Osteoblast (primary cell): ENCODE data around the gene CASKIN1. TPM values are rescaled to one million over a fixed set of nuclear protein-coding genes. Genes with fewer than 3 reads are reported as not detected.

Experiments used
- DNase-seq: peaks from one replicate; pipeline ENCODE4 v3.0.0; 2011; ENCODE audit warnings: low spot score, mixed read lengths; ENCODE audit not compliant: insufficient read length; ENCODE audit errors: missing footprints
- H2AFZ ChIP-seq: 2 replicates; pipeline ENCODE4 v1.6.0; 2011; ENCODE audit warnings: mild to moderate bottlenecking, low read length
- H3K27ac ChIP-seq: 2 replicates; pipeline ENCODE4 v1.5.1; 2011; ENCODE audit warnings: mild to moderate bottlenecking, low read depth, low read length, moderate library complexity
- H3K27me3 ChIP-seq: 2 replicates; pipeline ENCODE4 v1.6.0; 2012; ENCODE audit warnings: mild to moderate bottlenecking, control low read depth, inconsistent platforms, low read length, moderate library complexity; ENCODE audit not compliant: insufficient read depth
- H3K36me3 ChIP-seq: 2 replicates; pipeline ENCODE4 v1.5.1; 2011; ENCODE audit warnings: mild to moderate bottlenecking, low read length, control low read depth, moderate library complexity; ENCODE audit not compliant: insufficient read depth
- H3K4me1 ChIP-seq: 2 replicates; pipeline ENCODE4 v1.5.1; 2011; ENCODE audit warnings: mild to moderate bottlenecking, low read length, control low read depth, moderate library complexity; ENCODE audit not compliant: insufficient read depth
- H3K4me2 ChIP-seq: 2 replicates; pipeline ENCODE4 v1.6.0; 2011; ENCODE audit warnings: mild to moderate bottlenecking, low read length; ENCODE audit not compliant: insufficient read depth
- H3K4me3 ChIP-seq: fragments of 200-600 bp; sonication (generic); 3 replicates; pipeline ENCODE4 v1.5.1; 2012; ENCODE audit warnings: mild to moderate bottlenecking, low read length, inconsistent platforms; ENCODE audit not compliant: insufficient read depth
- H3K79me2 ChIP-seq: 2 replicates; pipeline ENCODE4 v1.6.0; 2012; ENCODE audit warnings: mild to moderate bottlenecking, low read length, control low read depth, inconsistent platforms; ENCODE audit not compliant: insufficient read depth
- H3K9me3 ChIP-seq: 2 replicates; pipeline ENCODE4 v1.5.1; 2011; ENCODE audit warnings: low read depth, low read length, control low read depth
- H4K20me1 ChIP-seq: 2 replicates; pipeline ENCODE4 v1.6.0; 2012; ENCODE audit warnings: mild to moderate bottlenecking, low read length, control low read depth; ENCODE audit not compliant: insufficient read depth
- total RNA-seq: library from RNA; depleted of rRNA; stranded (reverse); fragments of >200 nt; gene quantifications from 2 replicates; pipeline ENCODE4 v1.2.3, GENCODE V29; 2012
- TF ChIP-seq, protein P1 (sequence below): IDR thresholded peaks from 2 replicates; pipeline ENCODE4 v1.5.1; 2011; ENCODE audit warnings: mild to moderate bottlenecking, low read depth, low read length, moderate library complexity; ENCODE audit errors: extremely low read depth

Gene CASKIN1
- total RNA-seq, 1 donor: not detected

DNA sequence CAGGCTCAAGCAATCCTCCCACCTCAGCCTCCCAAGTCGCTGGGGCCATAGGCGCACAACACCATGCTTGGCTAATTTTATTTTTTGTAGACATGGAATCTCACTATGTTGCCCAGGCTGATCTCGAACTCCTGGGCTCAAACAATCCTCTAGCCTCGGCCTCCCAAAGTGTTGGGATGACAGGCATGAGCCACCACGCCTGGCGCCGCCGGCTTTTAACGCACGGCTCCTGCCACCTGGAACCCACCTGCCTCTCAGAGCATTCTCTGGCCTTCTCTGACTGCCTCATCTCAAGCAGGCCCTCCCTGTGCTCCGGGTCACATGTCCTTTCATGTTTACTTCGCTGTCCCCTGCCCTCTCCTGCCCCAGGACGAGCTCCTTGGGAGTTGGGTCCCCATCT, 10.3 kb downstream of the CASKIN1 start:
- H4K20me1 ChIP-seq: no peaks in the 10 kb centered on the region
- no peak overlapping the region for H3K27ac ChIP-seq
- no peaks in the 10 kb centered on the region for H3K27me3 ChIP-seq
- no peak overlapping the region for H2AFZ ChIP-seq
- H3K79me2 ChIP-seq: no peaks in the 10 kb centered on the region
- H3K4me1 ChIP-seq: no peaks in the 10 kb centered on the region
- TF ChIP-seq, protein P1, sequence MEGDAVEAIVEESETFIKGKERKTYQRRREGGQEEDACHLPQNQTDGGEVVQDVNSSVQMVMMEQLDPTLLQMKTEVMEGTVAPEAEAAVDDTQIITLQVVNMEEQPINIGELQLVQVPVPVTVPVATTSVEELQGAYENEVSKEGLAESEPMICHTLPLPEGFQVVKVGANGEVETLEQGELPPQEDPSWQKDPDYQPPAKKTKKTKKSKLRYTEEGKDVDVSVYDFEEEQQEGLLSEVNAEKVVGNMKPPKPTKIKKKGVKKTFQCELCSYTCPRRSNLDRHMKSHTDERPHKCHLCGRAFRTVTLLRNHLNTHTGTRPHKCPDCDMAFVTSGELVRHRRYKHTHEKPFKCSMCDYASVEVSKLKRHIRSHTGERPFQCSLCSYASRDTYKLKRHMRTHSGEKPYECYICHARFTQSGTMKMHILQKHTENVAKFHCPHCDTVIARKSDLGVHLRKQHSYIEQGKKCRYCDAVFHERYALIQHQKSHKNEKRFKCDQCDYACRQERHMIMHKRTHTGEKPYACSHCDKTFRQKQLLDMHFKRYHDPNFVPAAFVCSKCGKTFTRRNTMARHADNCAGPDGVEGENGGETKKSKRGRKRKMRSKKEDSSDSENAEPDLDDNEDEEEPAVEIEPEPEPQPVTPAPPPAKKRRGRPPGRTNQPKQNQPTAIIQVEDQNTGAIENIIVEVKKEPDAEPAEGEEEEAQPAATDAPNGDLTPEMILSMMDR: no peak
- no peak overlapping the region for H3K4me2 ChIP-seq
- no peak for DNase-seq
- no peak overlapping the region for H3K4me3 ChIP-seq
- no peaks in the 10 kb centered on the region for H3K9me3 ChIP-seq
- no peaks in the 10 kb centered on the region for H3K36me3 ChIP-seq

DNA sequence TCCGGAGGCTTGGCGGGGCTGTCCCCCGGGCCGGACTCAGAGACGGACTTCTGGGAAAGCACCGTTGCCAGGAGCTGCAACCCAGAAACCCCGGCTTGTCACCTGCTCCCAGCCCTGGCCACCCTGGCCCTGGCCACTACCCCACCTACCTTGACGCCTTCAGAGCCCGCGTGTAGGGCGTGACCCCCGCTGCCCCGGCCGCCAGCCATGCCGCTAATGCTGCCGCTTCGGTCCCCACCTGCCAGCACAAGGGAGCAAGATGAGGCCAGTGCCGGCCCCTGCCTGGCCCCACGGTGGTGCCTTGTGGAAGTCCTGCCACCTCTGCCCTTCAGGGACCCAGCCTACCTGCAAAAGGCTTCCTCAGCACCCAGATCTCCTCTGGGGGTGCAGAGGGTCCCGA, 11.4 kb downstream of the CASKIN1 start:
- Histone ChIP-seq H4K20me1 (no peaks in the 10 kb centered on the region), H3K27ac (no peak overlapping the region), H2AFZ (no peak overlapping the region), H3K4me3 (no peak overlapping the region), H3K79me2 (no peaks in the 10 kb centered on the region), H3K9me3 (no peaks in the 10 kb centered on the region), H3K4me2 (no peak overlapping the region), H3K36me3 (no peaks in the 10 kb centered on the region), H3K27me3 (no peaks in the 10 kb centered on the region), H3K4me1 (no peaks in the 10 kb centered on the region)
- TF ChIP-seq, protein P1: no peak
- DNase-seq: no peak

DNA sequence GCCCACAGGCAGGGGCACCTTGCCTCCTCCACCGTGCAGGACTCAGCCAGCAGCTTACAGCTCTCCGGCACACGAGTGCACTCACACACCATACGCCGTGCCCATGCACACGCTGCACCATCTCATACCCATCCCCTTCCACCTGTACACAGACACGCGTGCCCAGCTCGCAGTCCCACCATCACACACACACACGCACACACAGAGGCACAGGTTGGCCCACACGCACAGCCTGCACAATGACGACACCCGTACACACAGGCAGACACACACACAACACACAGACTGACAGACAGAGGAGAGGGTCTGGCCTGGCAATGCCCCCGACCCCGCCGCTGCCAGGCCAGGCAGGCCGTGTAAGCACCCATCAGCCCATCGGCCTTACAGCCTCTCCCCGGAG, 12.1 kb downstream of the CASKIN1 start:
- Histone ChIP-seq H3K4me1 (no peaks in the 10 kb centered on the region), H3K79me2 (no peaks in the 10 kb centered on the region), H4K20me1 (no peaks in the 10 kb centered on the region), H3K27me3 (no peaks in the 10 kb centered on the region), H3K4me3 (no peak overlapping the region), H3K4me2 (no peak overlapping the region), H2AFZ (no peak overlapping the region), H3K36me3 (no peaks in the 10 kb centered on the region), H3K27ac (no peak overlapping the region), H3K9me3 (no peaks in the 10 kb centered on the region)
- DNase-seq: no peak
- TF ChIP-seq, protein P1: no peak

DNA sequence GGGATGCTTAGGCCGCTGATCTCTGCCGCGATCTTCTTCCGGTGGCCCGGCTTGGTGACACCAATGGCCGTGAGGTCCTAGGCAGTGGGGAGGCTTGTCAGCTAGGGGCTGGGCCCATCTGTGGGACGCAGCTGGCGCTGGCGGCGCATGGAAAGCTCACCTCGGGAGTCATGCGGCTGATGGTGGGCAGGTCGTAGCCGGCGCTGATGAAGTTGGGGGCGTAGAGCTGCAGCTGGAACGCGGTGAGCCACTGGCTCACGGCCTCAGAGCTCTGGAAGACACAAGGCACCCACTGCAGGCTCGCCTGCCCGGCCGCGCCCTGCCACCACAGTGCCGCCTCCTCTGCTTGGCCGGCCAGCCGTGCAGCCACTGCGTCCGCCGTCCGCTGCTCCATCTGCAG, 12.7 kb downstream of the CASKIN1 start:
- Histone ChIP-seq H4K20me1 (no peaks in the 10 kb centered on the region), H3K4me1 (no peaks in the 10 kb centered on the region), H3K4me2 (no peak overlapping the region), H3K27me3 (no peaks in the 10 kb centered on the region), H3K36me3 (no peaks in the 10 kb centered on the region), H3K27ac (no peak overlapping the region), H3K79me2 (no peaks in the 10 kb centered on the region), H3K9me3 (no peaks in the 10 kb centered on the region), H3K4me3 (no peak overlapping the region), H2AFZ (no peak overlapping the region)
- TF ChIP-seq, protein P1: no peak
- DNase-seq: no peak
